ENCODE data around the gene MTMR1.

DNA sequence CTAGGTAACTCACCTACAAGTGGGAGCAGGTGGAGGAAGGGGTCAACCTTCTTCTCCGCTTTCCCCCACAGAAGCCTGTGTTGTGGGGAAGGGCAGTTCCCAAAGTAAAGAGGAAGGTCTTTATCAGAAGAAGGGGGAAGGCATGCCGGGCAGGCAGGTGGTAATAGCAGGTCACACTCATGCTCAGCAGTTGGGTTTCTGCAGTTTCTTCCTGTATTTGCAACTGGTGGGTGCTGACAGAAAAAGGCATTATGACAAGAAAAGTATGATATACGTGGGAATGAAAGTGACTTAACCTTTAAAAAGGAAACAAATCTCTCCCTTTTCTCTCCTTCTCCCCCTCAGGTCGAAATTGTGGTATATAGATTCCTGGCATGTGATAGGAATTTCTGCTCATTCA lies 3.7 kb downstream of the MTMR1 start:
- TF ChIP-seq, protein P1, sequence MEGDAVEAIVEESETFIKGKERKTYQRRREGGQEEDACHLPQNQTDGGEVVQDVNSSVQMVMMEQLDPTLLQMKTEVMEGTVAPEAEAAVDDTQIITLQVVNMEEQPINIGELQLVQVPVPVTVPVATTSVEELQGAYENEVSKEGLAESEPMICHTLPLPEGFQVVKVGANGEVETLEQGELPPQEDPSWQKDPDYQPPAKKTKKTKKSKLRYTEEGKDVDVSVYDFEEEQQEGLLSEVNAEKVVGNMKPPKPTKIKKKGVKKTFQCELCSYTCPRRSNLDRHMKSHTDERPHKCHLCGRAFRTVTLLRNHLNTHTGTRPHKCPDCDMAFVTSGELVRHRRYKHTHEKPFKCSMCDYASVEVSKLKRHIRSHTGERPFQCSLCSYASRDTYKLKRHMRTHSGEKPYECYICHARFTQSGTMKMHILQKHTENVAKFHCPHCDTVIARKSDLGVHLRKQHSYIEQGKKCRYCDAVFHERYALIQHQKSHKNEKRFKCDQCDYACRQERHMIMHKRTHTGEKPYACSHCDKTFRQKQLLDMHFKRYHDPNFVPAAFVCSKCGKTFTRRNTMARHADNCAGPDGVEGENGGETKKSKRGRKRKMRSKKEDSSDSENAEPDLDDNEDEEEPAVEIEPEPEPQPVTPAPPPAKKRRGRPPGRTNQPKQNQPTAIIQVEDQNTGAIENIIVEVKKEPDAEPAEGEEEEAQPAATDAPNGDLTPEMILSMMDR (conservative IDR thresholded peaks at IDR 0.05 in 1 of 2, IDR thresholded peaks at IDR 0.05 in 1 of 2; ENCODE audit: extremely low read depth in 1 of 2, insufficient read depth in 1 of 2, low read depth in 1 of 2, low read length in 2 of 2) = no peak
- no peak for TF ChIP-seq EZH2 (IDR thresholded peaks at IDR 0.05; ENCODE audit: borderline replicate concordance, low read length)

Data from mammary epithelial cell (primary cell).